ENCODE data around the gene BUD23. TPM values are rescaled to one million over a fixed set of nuclear protein-coding genes. Genes with fewer than 3 reads are reported as not detected.

BUD23 gene
- total and polyA plus RNA-seq, 9 of the 15 experiments (the other 6 are each of a cell fraction or from before 2014, with no cell fraction given): 79.5 to 270 (median 150) TPM

GRCh38 chr7:73738220-73738611, 54.8 kb downstream of the BUD23 start (continued):
- no peak for TF ChIP-seq ZNF449 (CRISPR knock-in tag; IDR thresholded peaks at IDR 0.05)
- TF ChIP-seq ZNF263 (CRISPR knock-in tag; IDR thresholded peaks at IDR 0.05; ENCODE audit: borderline replicate concordance): no peak
- TF ChIP-seq WHSC1 (IDR thresholded peaks at IDR 0.05; ENCODE audit: low read length): no peak
- TF ChIP-seq ESRRB (CRISPR knock-in tag; IDR thresholded peaks at IDR 0.05; ENCODE audit: borderline replicate concordance): no peak
- TF ChIP-seq PHF20 (IDR thresholded peaks at IDR 0.05; ENCODE audit: partially characterized antibody): no peak
- TF ChIP-seq ZNF561 (CRISPR knock-in tag; conservative IDR thresholded peaks at IDR 0.05): no peak
- no peak for TF ChIP-seq ZNF140 (CRISPR knock-in tag; IDR thresholded peaks at IDR 0.05)
- no peak for TF ChIP-seq SRSF7 (optimal IDR thresholded peaks at IDR 0.05; ENCODE audit: low read depth, low read length)
- TF ChIP-seq ZNF639 (CRISPR knock-in tag; conservative IDR thresholded peaks at IDR 0.05 in 1 of 2, IDR thresholded peaks at IDR 0.05 in 1 of 2): no peak
- no peak for TF ChIP-seq MNT (conservative IDR thresholded peaks at IDR 0.05)
- TF ChIP-seq LARP7 (IDR thresholded peaks at IDR 0.05): 0 out of 2 replicates have a peak, but pooled peaks have one; percentile 67
- no peak for TF ChIP-seq EZH2 (IDR thresholded peaks at IDR 0.05; ENCODE audit: borderline replicate concordance, low read depth, low read length)
- TF ChIP-seq CCNT2 (IDR thresholded peaks at IDR 0.05; ENCODE audit: borderline replicate concordance, extremely low read depth, insufficient read length, low read depth, low read length): no peak
- TF ChIP-seq KLF1 (tag; IDR thresholded peaks at IDR 0.05): no peak
- TF ChIP-seq GTF2A2 (tag; IDR thresholded peaks at IDR 0.05): no peak
- no peak for TF ChIP-seq NRF1 (conservative IDR thresholded peaks at IDR 0.05 in 1 of 2, IDR thresholded peaks at IDR 0.05 in 1 of 2)
- TF ChIP-seq NR1H2 (CRISPR knock-in tag; IDR thresholded peaks at IDR 0.05): no peak
